Neural progenitor cell (in vitro differentiated cells): ENCODE data around the gene RET.
A peak's percentile ranks its signal among the peaks of the same experiment; 100 is the strongest.

Experiments
- CTCF ChIP-seq: fragments of 200-600 bp; sonication (generic); IDR thresholded peaks from 2 replicates; pipeline ENCODE4 v1.5.1; 2017; ENCODE audit warnings: antibody characterized with exemption, mild to moderate bottlenecking
- EZH2 ChIP-seq: fragments of 200-600 bp; sonication (generic); IDR thresholded peaks from 2 replicates; pipeline ENCODE4 v1.6.1; 2017; ENCODE audit warnings: antibody characterized with exemption, mild to moderate bottlenecking, moderate library complexity
- EZH2phosphoT487 ChIP-seq: fragments of 200-600 bp; sonication (generic); IDR thresholded peaks from 2 replicates; pipeline ENCODE4 v1.6.1; 2017; ENCODE audit warnings: antibody characterized with exemption

GRCh38 chr10:43078986-43079273 lies 2.1 kb downstream of the RET start:
- TF ChIP-seq EZH2, result no peak
- peak; percentile 77 for TF ChIP-seq CTCF
- no peak for TF ChIP-seq EZH2phosphoT487
